GM13977 (cell line): ENCODE results near the gene SWAP70.

Experiments
- DNase-seq: peaks from one replicate; pipeline ENCODE4 v3.0.0; 2012; ENCODE audit warnings: low spot score
- in situ Hi-C: fragments of 300-500 bp; cut with MboI; formaldehyde crosslinking; loops from one replicate; pipeline ENCODE4 v1.12.0; 2022; ENCODE audit warnings: low sequenced_read_pairs, low pct_unique_long_range_greater_than_20kb, mixed read lengths, inconsistent platforms; ENCODE audit not compliant: unreplicated experiment
- TF ChIP-seq, protein P1 (sequence below): IDR thresholded peaks from 2 replicates; pipeline ENCODE4 v1.5.1; 2012; ENCODE audit warnings: mild to moderate bottlenecking, control low read depth; ENCODE audit not compliant: insufficient read depth; ENCODE audit errors: extremely low read depth, missing control alignments

SWAP70 gene

DNA sequence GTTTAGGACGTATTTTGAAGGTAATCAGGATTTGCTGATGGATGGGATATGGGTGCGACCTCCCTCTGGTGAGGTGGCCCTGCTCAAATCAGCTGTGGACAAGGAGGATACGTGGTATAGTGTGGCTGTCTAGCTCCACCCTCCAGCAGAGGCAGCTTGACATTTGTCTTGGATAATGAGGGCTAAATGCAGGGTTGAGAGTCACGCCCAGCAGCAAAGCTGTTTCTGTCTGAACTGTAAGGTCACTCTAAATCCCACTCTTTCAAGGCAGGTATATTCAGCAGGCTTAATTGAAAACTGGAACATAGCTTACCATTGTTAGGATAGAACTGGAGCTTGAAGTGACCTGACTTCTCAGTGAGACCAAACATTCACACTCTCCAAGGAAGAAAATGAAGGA, 98.7 kb downstream of the SWAP70 start:
- in situ Hi-C loops = no loop called here
- no peak for DNase-seq
- TF ChIP-seq, protein P1, sequence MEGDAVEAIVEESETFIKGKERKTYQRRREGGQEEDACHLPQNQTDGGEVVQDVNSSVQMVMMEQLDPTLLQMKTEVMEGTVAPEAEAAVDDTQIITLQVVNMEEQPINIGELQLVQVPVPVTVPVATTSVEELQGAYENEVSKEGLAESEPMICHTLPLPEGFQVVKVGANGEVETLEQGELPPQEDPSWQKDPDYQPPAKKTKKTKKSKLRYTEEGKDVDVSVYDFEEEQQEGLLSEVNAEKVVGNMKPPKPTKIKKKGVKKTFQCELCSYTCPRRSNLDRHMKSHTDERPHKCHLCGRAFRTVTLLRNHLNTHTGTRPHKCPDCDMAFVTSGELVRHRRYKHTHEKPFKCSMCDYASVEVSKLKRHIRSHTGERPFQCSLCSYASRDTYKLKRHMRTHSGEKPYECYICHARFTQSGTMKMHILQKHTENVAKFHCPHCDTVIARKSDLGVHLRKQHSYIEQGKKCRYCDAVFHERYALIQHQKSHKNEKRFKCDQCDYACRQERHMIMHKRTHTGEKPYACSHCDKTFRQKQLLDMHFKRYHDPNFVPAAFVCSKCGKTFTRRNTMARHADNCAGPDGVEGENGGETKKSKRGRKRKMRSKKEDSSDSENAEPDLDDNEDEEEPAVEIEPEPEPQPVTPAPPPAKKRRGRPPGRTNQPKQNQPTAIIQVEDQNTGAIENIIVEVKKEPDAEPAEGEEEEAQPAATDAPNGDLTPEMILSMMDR = no peak

DNA sequence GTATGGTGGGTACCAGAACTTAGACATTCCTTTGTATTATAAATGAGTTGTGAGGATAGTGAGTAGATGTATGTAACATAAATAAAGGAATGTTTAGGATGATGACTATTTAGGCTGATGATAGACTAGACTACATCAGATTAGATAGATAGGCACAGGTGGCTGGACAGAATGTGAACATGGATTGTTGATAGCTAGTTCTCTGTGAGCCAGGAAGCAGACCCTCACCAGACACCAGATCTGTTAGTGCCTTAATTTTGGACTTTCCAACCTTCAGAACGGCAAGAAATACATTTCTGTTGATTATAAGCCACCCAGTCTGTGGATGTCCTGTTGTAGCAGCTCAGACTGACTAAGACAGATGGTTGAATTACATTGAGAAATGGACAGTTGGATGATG, 99.4 kb downstream of the SWAP70 start:
- in situ Hi-C loops = no loop called here
- TF ChIP-seq, protein P1 = no peak
- DNase-seq = no peak

DNA sequence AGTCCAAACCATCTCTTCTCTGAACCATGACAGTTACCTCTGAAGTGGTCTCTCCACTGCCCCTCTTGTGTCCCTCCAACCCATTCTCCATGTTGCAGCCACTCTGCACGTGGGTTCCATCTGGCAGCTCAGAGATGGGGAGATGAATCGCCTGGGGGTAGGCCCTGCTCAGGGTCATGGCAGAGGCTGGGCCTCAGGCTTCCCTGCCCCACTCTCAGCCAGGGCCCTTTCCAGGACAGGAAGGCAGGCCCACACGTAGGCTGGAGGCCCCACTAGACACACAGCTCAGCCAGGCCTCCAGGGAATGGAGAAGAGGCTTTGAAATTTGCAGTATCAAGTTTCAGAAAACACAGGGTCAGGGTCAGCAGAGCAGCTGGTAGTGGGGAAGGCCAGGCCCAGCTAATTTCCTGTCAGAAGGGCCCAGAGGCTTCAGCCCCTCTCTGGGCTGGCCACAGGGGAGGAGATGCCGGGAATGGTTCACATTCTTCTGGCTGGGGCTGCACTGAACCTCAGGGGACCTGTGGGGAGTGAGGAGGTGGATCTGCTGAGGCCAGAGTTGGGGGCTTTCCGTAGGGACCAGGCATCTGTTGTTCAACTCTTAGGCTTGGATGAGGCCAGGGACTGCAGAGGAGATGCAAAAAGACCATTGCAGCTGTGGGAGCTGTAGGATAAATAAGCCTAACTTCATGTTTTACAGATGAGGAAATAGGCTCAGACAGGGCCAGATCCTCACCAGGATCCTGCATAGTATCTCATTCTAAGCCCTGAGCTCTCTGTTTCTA, 101.6 kb downstream of the SWAP70 start:
- TF ChIP-seq, protein P1 = no peak
- DNase-seq = no peak
- in situ Hi-C loops = no loop called here

DNA sequence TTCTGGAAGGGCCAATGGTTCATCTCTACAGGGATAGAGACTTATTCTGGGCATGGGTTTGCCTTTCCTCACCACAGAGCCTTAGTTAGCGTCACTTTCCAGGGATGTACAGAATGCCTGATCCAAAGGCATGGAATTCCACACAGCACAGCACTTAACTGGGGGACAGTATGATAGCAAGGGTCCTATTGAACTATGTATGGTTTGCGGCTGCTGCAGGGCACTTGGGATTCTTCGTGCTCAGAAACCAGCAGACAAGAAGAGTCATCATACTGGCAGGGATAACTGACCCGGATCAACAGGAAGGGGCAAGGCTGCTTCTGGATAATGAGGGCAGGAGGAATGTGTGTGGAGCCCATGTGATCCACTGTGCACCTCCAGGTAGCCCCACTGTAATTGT, 105.7 kb downstream of the SWAP70 start:
- TF ChIP-seq, protein P1 = no peak
- no peak for DNase-seq
- in situ Hi-C loops = no loop called here

DNA sequence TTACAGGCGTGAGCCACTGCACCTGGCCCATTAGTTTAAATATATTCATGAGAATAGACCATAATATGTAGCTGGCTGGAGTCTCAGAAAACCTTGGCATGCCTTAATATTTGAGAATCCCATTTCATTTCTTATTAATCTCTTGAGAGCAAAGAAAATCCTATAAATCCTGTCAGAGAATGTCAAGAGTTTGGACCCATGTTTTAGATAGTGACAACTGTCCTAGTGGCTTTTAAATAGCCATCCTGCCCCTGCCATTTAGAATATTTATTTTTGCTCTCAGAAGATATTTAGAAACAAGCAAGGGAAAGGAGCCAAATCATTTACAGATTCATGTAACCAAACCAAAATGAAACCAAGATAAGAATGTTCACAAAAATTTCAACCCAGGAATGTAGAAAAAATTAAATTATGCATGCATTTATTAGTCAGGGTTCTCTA, 107.2 kb downstream of the SWAP70 start:
- in situ Hi-C loops = no loop called here
- DNase-seq = no peak
- TF ChIP-seq, protein P1 = no peak

DNA sequence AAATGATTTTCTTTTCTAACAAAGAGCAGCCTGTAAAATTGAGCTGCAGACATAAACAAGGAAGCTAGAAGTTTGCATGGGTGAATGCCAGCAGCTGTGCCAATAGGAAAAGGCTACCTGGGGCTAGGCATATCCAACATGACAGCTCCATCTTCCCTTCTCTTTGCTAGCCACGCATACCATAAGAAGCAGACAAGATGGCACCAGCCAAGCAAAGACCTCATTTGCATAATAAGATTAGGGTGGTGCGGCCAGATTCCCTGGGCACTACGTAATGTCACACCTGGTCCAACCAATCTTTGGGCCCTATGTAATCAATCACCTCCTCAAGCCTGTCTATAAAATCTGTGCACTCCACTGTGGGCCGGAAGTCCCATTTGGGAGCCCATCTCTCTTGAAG, 108.3 kb downstream of the SWAP70 start:
- no peak for DNase-seq
- in situ Hi-C loops = no loop called here
- TF ChIP-seq, protein P1 = no peak
